ENCODE measurements around the gene KLF3.

KLF3 gene

DNA sequence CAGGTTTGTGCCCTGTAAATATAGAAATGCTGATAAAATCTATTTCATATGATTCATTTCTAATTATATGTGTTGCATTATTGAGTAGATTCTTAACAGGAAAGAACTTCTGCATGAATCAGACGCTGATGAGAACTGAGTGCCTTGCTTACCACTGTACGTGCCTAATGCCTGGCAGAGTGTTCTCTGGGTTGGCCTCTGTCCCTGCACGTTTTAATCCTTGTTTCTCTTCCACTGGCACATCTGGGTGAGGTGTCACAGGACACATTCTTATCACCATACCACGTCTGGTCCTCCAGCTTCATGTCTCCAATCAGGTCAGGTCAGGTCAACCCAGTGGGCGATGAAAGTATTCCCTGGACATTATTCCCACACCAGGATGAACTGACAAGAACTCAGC, 53.6 kb downstream of the KLF3 start:
- H3K36me3 ChIP-seq (ENCODE audit: insufficient read depth, low read length): no peaks in the 10 kb centered on the region
- no peaks in the 10 kb centered on the region for H3K9me3 ChIP-seq (ENCODE audit: control insufficient read depth, insufficient read depth, low read length)
- H3K9ac ChIP-seq (ENCODE audit: low read depth, low read length): no peak overlapping the region
- H3K4me1 ChIP-seq (ENCODE audit: insufficient read depth, low read length): no peaks in the 10 kb centered on the region

DNA sequence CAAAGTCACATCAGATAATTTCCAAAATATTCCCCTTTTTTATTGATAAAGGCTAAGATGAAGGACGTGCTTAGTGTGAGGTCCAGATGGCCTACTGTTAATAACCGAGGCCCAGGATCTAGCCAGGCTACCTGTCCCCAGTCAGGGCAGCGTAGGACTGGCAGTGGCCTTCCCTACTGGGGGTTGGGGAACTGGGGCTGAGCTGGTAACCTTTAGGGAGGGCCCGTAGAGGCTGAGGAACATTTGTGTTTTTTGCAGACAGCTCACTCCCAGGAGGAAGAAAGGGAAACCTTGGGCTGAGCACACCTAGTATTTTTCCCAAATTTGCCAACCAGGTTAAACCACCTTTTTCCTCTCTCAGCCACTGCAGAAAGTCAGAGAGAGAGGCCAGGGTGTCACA, 59.1 kb downstream of the KLF3 start:
- H3K36me3 ChIP-seq (ENCODE audit: insufficient read depth, low read length): no peaks in the 10 kb centered on the region
- no peaks in the 10 kb centered on the region for H3K4me1 ChIP-seq (ENCODE audit: insufficient read depth, low read length)
- H3K9me3 ChIP-seq (ENCODE audit: control insufficient read depth, insufficient read depth, low read length): no peaks in the 10 kb centered on the region
- no peak overlapping the region for H3K9ac ChIP-seq (ENCODE audit: low read depth, low read length)

DNA sequence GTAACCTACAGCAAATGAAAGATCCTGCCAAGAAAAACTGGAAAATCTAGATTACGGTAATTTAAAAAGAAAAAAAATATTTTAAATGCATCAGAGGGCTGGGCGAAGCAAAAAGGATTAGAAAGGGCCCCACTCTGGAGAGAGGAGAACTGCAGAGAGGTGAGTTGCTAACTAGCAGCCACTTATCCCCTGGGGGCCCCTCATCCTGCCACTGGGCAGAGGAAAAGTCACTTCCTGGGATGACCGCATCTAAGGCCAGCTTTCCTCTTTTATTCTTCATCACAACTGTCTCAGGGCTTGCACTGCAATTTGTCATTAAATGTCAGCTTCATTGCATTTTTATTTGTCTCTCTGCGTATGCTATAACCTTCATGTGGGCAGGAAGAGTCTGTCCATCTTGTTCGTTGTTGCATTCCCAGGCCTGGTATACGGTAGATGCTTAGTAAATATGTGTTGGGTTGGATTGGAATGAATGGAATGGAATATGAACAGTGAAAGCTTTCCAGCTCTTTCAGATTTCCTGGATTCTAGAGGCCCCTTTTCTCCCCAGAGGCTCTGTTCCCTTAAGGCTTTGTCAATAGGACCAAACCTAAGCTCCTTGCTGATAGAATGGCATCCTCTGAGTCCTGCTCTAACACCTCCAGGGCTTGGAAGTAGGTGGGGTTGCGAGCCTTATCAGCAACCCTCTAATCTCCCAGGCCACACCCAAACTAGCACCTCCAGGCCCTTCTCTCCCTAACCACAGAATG, 59.9 kb downstream of the KLF3 start:
- Histone ChIP-seq H3K9me3 (ENCODE audit: control insufficient read depth, insufficient read depth, low read length) (no peaks in the 10 kb centered on the region), H3K36me3 (ENCODE audit: insufficient read depth, low read length) (no peaks in the 10 kb centered on the region), H3K9ac (ENCODE audit: low read depth, low read length) (no peak overlapping the region), H3K4me1 (ENCODE audit: insufficient read depth, low read length) (peaks cover 7% of the 10 kb centered on the region)

- Histone ChIP-seq H3K9me3 (ENCODE audit: control insufficient read depth, insufficient read depth, low read length) (no peaks in the 10 kb centered on the region), H3K9ac (ENCODE audit: low read depth, low read length) (no peak overlapping the region), H3K36me3 (ENCODE audit: insufficient read depth, low read length) (no peaks in the 10 kb centered on the region), H3K4me1 (ENCODE audit: insufficient read depth, low read length) (peaks cover 9% of the 10 kb centered on the region)
These were observed 60.4 kb downstream of the KLF3 start for GRCh38 chr4:38724475-38724808.

- Histone ChIP-seq H3K9ac (ENCODE audit: low read depth, low read length) (no peak overlapping the region), H3K36me3 (ENCODE audit: insufficient read depth, low read length) (no peaks in the 10 kb centered on the region), H3K4me1 (ENCODE audit: insufficient read depth, low read length) (peaks cover 9% of the 10 kb centered on the region), H3K9me3 (ENCODE audit: control insufficient read depth, insufficient read depth, low read length) (no peaks in the 10 kb centered on the region)
These were observed 64.7 kb downstream of the KLF3 start for GRCh38 chr4:38728631-38729141.

DNA sequence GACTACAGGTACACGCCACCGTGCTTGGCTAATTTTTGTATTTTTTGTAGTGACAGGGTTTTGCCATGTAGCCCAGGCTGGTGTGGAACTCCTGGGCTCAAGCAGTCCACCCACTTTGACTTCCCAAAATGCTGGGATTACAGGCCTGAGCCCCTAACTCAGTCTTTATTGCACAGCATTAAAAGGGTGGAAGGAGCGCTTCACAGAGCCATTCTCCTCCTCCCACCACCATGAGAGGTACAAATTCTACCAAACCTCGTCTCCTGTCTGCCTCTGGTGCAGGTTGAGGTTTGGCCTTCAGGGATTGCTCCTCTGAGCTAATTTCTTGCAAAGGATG, 66.5 kb downstream of the KLF3 start:
- H3K9me3 ChIP-seq (ENCODE audit: control insufficient read depth, insufficient read depth, low read length): no peaks in the 10 kb centered on the region
- no peaks in the 10 kb centered on the region for H3K36me3 ChIP-seq (ENCODE audit: insufficient read depth, low read length)
- peaks cover 9% of the 10 kb centered on the region for H3K4me1 ChIP-seq (ENCODE audit: insufficient read depth, low read length)
- H3K9ac ChIP-seq (ENCODE audit: low read depth, low read length): no peak overlapping the region

GRCh38 chr4:38730830-38731646, 67.0 kb downstream of the KLF3 start:
- no peaks in the 10 kb centered on the region for H3K9me3 ChIP-seq (ENCODE audit: control insufficient read depth, insufficient read depth, low read length)
- H3K4me1 ChIP-seq (ENCODE audit: insufficient read depth, low read length): peaks cover 9% of the 10 kb centered on the region
- H3K9ac ChIP-seq (ENCODE audit: low read depth, low read length): no peak overlapping the region
- H3K36me3 ChIP-seq (ENCODE audit: insufficient read depth, low read length): no peaks in the 10 kb centered on the region

DNA sequence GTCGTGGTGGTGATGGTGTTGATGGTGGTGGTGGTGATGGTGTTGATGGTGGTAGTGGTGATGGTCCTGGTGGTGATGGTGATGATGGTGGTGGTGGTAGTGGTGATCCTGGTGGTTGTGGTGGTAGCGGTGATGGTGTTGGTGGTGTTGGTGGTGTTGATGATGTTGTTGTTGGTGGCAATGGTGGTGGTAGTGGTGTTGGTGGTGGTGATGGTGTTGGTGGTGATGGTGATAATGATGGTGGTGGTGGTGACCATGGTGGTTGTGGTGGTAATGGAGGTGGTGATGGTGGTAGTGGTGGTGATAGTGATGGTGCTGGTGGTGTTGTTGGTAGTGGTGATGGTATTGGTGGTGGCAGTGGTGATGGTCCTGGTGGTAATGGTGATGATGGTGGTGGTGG, 69.7 kb downstream of the KLF3 start:
- H3K4me1 ChIP-seq (ENCODE audit: insufficient read depth, low read length): peaks cover 5% of the 10 kb centered on the region
- H3K36me3 ChIP-seq (ENCODE audit: insufficient read depth, low read length): no peaks in the 10 kb centered on the region
- no peaks in the 10 kb centered on the region for H3K9me3 ChIP-seq (ENCODE audit: control insufficient read depth, insufficient read depth, low read length)
- no peak overlapping the region for H3K9ac ChIP-seq (ENCODE audit: low read depth, low read length)

GRCh38 chr4:38734446-38734845, 70.4 kb downstream of the KLF3 start:
- Histone ChIP-seq H3K36me3 (ENCODE audit: insufficient read depth, low read length) (no peaks in the 10 kb centered on the region), H3K9ac (ENCODE audit: low read depth, low read length) (no peak overlapping the region), H3K4me1 (ENCODE audit: insufficient read depth, low read length) (no peaks in the 10 kb centered on the region), H3K9me3 (ENCODE audit: control insufficient read depth, insufficient read depth, low read length) (no peaks in the 10 kb centered on the region)

- H3K36me3 ChIP-seq (ENCODE audit: insufficient read depth, low read length): no peaks in the 10 kb centered on the region
- H3K9me3 ChIP-seq (ENCODE audit: control insufficient read depth, insufficient read depth, low read length): no peaks in the 10 kb centered on the region
- H3K4me1 ChIP-seq (ENCODE audit: insufficient read depth, low read length): no peaks in the 10 kb centered on the region
- H3K9ac ChIP-seq (ENCODE audit: low read depth, low read length): no peak overlapping the region
These were observed 70.9 kb downstream of the KLF3 start for GRCh38 chr4:38734911-38735310.

- Histone ChIP-seq H3K9me3 (ENCODE audit: control insufficient read depth, insufficient read depth, low read length) (no peaks in the 10 kb centered on the region), H3K4me1 (ENCODE audit: insufficient read depth, low read length) (no peaks in the 10 kb centered on the region), H3K9ac (ENCODE audit: low read depth, low read length) (no peak overlapping the region), H3K36me3 (ENCODE audit: insufficient read depth, low read length) (no peaks in the 10 kb centered on the region)
These were observed 71.9 kb downstream of the KLF3 start for GRCh38 chr4:38735870-38736269.

- H3K4me1 ChIP-seq (ENCODE audit: insufficient read depth, low read length): no peaks in the 10 kb centered on the region
- H3K9me3 ChIP-seq (ENCODE audit: control insufficient read depth, insufficient read depth, low read length): no peaks in the 10 kb centered on the region
- no peak overlapping the region for H3K9ac ChIP-seq (ENCODE audit: low read depth, low read length)
- H3K36me3 ChIP-seq (ENCODE audit: insufficient read depth, low read length): no peaks in the 10 kb centered on the region
These were observed 75.2 kb downstream of the KLF3 start for GRCh38 chr4:38738940-38739803.

GRCh38 chr4:38740303-38740702, 76.3 kb downstream of the KLF3 start:
- Histone ChIP-seq H3K36me3 (ENCODE audit: insufficient read depth, low read length) (no peaks in the 10 kb centered on the region), H3K9ac (ENCODE audit: low read depth, low read length) (no peak overlapping the region), H3K4me1 (ENCODE audit: insufficient read depth, low read length) (no peaks in the 10 kb centered on the region), H3K9me3 (ENCODE audit: control insufficient read depth, insufficient read depth, low read length) (no peaks in the 10 kb centered on the region)

DNA sequence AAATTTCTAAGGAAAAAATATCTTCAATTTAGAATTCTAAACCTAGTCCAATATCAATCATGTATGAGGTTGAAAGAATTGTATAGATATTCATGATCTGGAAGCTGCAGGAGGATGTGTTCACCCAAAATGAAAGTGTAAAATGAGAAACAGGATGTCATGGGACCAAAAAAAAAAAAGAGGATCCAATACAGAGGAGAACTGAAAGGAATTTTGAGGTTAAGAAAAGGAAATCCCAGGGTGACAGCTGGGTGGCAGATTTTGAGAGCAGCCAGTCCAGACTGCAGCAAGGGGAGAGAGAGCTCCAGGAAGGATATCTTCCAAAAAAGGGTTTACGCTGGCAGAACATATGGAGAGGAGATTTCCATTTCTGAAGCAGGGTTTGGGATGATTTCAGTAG, 79.9 kb downstream of the KLF3 start:
- Histone ChIP-seq H3K4me1 (ENCODE audit: insufficient read depth, low read length) (no peaks in the 10 kb centered on the region), H3K9ac (ENCODE audit: low read depth, low read length) (no peak overlapping the region), H3K9me3 (ENCODE audit: control insufficient read depth, insufficient read depth, low read length) (no peaks in the 10 kb centered on the region; the same call in 1 of the 2 replicates), H3K36me3 (ENCODE audit: insufficient read depth, low read length) (no peaks in the 10 kb centered on the region)
